Hematopoietic multipotent progenitor cell treated with erythropoietin and hydrocortisone succinate and interleukin-3 and kit ligand, for 15 days (in vitro differentiated cells): Measurements from ENCODE around the gene KANK2.

ENCODE experiments used
- DNase-seq: peaks from one replicate; pipeline ENCODE4 v3.0.0-alpha.2; 2015; ENCODE audit warnings: low spot score

Gene KANK2

DNA sequence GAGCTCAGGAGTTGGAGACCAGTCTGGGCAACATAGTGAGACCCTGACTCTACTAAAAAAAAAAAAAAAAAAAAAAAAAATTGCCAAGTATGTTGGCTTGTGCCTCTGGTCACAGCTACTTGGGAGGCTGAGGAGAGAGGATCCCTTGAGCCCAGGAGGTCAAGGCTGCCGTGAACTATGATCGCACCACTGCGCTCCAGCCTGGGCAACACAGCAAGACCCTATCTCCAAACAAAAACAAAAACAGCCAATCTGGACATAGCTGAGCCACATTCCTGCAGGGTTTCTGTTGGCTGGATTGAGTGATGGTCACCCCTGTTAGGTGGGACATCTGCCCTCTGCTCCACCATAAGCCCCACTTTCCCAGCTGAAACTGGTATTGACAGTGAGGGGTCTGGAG, 28.5 kb upstream of the KANK2 start:
- no peak for DNase-seq

DNA sequence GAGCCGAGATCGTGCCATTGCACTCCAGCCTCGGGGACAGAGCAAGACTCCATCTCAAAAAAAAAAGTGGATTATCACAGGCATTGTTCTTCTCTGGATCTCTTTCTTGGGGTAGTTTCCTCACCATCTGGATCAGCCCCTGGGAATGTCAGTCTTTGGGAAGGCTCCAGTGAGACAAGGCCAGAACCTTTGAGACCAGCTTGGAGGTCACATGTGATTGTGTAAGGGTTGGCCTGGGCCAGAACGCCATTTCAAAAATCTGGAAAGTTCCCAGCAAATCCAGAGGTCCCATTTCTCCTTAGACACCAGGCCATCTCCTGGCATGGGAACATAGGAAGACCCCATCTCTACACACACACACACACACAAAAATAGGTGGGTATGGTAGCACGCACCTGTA, 27.8 kb upstream of the KANK2 start:
- DNase-seq = no peak

DNA sequence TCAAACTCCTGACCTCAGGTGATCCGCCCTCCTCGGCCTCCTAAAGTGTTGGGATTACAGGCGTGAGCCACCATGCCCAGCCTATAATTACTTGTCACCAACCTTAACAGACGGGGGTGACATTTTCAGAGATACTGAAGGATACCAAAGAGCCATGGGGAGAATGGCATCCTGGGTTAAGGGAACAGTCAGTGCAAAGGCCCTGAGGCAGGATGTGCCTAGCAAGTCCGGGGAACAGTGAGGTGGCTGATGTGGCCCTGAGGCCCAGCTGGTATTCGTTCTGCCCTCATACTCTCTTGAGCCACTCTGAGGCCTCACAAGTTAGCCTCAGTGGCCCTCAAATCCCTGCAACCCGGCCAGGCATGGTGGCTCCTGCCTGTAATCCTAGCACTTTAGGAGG, 27.1 kb upstream of the KANK2 start:
- DNase-seq = no peak

DNA sequence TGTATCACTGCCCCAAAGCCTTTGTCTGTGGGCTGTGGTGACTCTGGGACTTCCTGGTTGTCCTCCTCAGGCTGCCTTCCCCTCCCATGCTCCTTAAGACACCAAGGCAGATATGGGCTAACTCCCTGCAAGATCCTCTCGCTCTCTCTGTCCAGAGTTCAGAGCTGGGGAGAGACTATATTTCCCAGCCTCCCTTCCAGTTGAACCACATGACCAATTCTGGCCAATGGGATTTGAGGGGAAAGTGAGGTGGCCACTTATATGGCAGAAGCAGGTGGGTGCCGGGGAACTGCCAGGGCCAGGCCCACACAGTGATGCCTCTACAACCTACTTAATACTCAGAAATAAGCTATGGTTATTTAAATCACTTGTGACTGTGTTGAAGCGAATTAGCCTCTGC, 25.9 kb upstream of the KANK2 start:
- no peak for DNase-seq

DNA sequence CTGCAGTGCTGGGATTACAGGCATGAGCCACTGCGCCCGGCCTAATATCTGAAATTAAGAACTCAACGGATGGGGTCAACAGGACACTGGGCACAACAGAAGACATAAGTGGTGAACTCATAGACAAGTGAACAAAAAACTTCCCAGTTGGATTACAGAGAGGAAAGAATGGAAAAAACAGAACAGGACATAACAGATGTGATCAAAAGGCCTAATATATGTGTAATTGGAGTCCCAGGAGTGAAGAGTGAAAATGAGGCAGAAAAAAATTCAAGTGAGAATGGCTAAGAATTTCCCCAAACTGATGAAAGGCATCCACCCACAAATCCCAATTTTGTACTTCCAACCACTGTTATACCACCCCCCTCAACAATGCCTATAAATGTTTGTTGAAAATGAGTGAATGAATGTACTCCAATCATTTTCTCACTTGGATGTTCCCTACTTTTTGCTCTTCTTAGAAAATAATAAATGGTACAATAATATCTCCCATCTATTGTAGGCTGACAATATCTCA, 23.8 kb upstream of the KANK2 start:
- no peak for DNase-seq

DNA sequence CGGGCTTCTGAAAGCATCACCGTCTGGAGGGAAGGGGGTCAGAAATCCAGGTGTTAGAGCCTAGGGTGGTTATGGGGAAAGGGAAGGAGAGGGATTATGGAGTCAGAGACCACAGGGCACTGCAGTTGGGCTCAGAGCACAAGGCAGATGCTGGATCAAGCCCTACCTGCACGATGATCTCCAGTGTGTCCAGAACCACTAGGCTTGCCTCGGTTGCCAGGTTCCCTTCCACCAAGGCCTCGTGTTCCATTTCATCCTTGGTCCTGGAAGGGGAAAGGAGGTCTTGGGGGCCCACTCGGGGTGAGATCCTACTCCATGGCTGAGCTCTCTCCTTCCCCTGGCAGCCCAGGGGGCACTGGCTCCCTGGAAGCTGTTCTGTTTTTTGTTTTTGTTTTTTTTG, 17.0 kb upstream of the KANK2 start:
- DNase-seq = no peak

DNA sequence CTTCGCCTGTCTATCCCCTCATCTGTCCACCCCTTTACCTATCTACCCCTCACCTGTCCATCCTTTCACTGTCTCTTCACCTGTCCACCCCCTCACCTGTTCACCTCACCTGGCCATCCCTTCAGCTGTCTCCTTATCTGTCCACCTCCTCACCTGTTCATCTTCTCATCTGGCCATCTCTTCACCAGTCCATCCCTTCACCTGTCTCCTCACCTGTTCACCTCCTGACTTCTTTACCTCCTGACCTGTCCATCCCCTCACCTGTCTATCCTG, 13.2 kb upstream of the KANK2 start:
- DNase-seq = no peak

DNA sequence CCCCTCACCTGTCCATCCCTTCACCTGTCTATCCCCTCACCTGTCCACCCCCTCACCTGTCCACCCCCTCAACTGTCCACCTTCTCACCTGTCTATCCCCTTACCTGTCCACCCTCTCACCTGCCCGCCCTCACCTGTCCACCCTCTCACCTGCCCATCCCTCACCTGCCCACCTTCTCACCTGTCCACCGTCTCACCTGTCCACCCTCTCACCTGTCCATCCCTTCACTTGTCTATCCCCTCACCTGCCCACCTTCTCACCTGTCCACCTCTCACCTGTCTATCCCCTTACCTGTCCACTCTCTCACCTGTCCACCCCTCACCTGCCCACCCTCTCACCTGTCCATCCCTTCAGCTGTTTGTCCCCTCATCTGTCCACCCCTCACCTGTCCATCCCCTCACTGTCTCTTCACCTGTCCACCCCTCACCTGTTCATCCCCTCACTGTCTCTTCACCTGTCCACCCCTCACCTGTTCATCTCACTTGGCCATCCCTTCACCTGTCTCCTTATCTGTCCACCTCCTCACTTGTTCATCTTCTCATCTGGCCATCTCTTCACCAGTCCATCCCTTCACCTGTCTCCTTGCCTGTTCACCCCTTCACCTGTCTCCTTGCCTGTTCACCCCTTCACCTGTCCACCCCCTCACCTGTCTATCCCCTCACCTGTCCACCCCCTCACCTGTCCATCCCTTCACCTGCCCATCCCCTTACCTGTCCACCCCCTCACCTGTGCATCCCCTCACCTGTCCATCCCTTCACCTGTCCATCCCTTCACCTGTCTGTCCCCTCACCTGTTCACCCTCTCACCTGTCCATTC, 12.7 kb upstream of the KANK2 start:
- DNase-seq = no peak

DNA sequence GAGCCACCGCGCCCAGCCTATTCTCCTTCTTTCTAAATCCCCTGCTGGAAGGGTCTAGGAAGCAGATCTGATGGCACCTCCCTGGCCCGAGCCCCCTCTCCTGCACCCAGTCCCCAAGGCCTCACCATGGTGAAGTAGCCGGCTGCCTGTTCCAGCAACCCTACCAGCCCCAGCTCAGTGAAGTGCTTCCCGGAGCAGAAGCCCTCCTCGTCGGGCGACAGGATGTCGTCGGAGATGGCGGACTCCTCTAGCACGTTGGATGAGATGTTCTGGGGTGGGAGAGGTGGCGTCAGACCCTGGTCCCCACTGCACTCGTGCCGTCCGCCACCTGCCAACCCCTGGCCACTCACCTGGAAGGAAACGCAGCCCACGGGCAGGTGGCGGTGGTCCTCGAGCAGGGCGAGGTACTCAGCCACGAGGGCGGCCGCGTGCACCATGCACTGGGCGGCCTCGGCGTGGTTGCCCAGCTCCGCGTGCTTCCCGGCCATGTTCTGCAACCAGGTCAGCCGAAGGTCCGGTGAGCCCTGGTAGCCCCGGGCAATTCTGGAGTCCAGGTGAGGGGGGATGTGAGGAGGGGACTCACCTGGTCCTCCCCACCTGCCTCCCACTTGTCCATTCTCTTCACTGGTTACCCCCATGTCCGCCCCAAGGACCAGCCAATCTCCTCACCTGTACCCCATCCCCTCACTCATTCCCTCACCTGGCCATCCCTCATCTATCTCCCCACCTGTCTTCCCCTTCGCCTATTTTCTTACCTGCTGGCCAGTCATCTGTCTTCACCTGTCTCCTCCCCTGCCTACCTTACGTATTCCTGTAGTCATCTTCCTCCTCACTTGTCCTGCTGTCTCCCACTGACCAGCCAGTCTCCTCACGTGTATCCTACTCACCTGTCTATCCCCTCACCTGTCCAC, 11.5 kb upstream of the KANK2 start:
- DNase-seq = no peak

DNA sequence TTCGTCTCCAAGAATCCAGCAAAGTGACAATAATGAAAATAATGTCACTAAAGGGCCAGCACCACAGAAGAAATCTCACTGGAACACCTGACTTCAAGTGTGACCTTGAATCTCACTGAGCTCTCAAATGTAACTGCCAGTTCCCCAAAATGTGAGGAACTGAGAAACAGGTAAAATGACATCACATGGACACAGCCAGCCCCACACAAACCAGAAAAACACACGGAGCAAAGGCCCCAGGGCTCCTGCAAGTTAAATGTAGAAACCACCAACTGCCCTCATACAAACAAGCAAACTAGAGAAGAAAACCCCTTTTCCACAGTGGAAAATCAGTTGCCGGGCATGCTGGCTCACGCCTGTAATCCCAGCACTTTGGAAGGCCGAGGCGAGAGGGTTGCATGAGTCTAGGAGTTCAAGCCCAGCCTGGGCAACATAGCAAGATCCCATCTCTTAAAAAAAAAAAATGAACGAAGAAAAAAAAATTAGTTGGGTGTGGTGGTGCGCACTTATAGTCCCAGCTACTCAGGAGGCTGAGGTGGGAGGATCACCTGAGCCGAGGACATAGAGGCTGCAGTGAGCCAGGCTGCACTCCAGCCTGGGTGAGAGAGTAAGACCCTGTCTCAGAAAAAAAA, 8.7 kb upstream of the KANK2 start:
- no peak for DNase-seq

DNA sequence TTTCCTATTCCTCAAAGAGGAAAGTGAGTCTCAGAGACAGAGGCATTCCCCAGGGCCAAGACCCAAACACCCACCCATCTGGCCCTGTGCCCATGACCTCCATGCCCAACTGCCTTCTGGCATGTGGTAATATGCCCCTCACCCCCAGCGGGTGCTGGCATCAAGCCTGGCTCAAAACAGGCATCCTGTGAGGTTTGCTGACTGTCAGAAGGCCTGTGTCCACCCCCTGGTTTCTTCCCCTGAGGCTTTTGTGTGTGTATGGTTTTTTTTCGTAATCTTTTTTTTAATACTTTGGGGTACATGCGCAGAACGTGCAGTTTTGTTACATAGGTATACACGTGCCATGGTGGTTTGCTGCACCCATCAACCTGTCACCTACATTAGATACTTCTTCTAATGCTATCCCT, 7.6 kb upstream of the KANK2 start:
- no peak for DNase-seq

DNA sequence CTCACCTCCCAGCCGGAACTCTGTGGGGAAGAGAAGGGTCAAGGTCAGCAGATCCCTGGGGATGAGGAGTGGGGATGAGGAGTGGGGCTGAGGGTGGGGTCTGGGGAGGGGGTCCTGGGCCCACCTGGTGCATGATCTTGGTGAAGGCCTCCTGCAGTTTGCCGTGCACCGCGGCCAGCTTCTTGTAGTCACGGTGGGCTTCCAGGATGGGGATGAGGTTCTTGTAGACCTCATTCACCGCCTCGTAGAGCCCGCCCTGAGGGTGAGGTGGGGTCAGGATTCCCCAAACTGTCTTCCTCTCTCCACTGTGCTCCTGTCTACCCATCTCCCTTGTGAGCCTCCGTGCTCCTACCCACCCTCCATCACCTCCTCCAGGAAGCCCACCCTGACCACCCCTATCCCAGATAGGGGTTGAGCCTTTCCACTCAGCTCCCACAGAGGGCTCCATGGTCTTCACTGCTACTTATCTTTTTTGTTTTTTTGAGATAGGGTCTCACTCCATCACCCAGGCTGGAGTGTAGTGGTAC, 6.8 kb upstream of the KANK2 start:
- no peak for DNase-seq

DNA sequence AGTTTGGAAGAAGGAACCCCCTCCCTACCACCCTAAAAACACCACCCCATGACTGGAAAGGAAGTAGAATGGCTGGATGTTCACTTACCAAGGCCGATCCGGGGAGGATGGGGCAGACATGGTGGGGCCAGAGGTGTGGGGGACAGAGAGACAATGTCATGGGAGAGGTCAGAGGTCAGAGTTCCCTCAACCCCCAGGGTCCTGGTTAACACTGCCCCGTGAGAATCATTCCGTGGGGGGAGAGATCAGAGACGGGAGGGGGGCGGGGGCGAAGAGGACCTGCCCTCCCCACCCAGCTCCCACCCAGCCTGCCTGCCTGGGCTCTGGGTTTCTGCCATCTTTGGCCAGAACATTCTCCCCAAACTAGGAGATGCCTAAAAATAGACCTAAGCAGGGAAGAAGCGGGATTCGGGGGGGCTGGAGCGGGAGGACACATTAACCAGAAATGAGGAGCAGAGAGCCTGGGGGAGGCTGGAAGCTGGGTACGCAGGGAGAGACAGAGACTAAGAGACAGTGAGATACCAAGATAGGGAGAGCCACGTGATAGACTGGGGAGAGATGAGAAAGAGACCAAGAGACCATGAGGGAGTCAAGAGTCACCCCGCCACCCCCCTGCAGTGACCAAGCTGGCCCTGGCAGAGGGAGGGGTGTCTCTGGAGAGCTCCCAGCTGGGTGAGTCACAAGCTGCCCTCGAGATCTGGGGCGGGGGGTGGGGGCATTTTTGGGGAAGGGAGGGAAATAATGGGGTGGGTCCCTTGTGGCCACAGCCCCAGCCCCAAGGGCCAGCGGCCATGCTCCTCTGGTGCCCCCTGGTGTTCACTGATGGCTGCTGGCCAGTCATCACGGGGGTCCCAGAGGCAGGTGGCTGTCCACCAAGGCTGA, 6.1 kb upstream of the KANK2 start:
- peak; percentile 64 for DNase-seq

DNA sequence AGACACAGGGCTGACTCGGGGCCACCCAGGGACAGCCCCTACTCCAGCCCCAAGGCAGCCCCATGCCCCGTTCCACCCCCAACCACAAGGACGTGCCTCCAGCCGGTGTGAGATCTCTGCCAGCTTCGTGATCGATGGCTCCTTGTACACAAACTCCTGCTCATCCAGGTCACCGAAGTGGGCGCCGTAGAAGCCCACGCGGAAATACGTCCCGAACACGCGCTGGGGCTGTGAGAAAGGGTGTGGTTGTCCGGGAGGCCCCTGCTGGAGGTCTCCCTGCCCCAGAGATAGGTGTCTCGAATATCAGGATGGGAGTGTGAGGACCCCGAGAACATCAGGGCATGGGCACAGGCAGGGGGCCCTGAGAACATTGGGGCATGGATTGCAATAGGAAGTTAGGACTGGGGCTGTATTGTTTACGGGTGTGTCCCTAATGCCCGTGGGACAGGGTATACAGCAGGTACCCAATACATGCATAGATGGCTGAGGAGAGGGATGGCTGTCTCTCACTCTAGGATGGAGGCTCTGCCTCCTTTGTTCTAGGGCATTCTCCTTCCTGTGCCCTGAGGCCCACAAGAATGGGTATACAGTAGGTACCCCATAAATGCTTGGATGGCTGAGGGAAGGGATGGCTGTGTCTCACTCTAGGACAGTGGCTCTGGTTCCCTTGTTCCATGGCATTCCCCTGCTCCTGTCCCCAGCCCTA, 5.3 kb upstream of the KANK2 start:
- DNase-seq = no peak

DNA sequence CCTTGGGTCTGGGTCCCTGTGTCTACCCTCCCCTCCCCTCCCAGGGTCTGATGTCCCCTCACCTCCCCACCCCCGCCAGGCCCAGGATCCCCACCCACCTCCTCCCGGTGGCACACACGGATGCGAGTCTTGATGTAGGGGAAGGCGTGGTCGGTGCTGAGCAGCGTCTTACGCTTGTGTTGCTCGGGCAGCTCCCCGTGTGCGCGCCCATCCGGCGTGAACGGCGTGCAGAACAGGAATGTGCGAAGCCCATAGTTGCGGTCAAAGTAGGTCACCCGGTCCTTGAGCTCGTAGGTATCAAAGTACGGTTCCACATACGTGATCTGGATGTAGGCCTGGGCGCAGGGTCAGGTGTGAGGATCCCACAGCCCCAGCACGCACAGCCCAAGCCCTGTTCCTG, 4.4 kb upstream of the KANK2 start:
- DNase-seq = no peak

DNA sequence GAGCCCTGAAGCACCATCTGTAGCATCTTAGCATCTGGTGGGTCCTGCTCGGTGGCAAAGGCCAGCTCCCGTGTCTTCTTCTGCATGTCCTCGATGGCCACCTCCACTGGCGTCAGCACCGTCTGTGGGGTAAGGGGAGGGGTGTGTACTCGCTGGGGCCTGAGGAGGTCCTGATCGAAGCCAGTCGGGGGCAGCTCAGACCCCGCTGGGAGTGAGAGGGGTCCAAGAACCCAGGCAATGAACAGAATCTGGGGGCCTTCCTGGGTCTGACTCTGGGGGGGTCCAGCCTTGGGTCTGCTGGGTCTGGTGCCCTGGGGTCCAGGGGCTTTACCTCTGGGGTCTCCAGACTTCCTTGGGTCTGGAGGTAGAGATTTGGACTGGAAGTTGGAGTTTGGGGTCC, 3.6 kb upstream of the KANK2 start:
- DNase-seq = no peak

DNA sequence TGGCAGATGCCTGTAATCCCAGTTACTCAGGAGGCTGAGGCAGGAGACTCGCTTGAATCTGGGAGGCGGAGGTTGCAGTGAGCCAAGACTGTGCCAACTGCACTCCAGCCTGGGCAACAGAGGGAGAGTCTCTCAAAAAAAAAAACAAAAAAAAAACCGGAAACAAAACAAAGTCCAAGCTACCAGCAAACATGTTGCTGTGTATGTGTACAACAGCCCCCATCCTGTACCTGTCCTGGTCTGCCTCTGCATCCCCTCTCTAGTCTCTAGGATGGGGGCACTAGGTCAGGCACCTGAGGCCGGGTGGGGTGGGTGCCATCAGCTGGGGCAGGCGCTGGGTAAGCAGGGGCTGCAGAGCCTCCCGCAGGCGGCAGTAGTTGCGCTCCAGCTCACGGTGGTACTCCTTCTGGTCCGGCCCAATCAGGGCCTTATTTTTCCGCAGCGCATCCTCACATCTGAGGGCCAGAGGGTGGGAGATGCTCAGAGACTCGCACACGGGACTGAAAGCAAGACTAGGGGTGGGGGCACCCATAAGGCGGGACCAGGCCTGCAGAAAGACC, 2.8 kb upstream of the KANK2 start:
- no peak for DNase-seq

DNA sequence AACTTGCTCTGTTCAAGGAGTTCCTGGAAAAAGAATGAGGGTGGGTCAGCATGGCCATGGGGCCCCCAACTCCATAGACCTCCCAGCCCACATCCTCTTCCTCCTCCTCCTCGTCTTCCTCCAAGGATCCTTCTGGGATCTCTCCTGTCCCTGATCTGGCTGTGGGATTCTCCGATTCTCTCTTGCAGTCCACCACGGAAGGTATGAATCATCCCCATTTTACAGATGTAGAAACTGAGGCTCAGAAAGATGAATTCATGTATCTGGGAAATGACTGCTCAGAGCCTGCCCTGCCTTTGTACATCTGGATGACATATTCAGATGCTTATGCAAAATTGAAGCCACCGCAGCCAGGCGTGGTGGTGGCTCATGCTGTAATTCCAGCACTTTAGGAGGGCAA, 2.2 kb upstream of the KANK2 start:
- no peak for DNase-seq

DNA sequence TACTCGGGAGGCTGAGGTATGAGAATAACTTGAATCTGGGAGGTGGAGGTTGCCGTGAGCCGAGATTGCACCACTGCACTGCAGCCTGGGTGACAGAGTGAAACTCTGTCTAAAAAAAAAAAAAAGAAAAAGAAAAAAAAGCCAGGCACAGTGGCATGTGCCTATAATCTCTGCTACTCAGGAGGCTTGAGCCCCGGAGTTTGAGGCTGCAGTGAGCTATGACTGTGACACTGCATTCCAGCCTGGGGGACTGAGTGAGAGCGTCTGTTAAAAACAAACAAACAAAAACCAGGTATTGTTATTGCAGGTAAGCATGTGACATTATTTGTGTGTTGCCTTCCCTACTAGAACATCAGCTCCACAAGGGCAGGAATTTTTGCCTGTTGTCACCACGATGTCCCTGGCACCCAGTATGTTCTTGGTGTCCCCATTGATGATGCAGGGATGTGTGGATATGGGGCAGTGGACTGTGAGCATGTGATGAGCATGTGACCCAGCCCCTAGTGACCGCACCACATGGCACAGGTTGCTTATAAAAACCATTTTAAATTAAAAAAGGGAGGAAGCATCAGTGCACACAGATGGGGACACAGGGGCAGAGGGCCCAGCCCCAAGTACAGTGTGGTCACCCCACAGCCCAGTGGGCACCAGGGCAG, 1.6 kb upstream of the KANK2 start:
- no peak for DNase-seq

DNA sequence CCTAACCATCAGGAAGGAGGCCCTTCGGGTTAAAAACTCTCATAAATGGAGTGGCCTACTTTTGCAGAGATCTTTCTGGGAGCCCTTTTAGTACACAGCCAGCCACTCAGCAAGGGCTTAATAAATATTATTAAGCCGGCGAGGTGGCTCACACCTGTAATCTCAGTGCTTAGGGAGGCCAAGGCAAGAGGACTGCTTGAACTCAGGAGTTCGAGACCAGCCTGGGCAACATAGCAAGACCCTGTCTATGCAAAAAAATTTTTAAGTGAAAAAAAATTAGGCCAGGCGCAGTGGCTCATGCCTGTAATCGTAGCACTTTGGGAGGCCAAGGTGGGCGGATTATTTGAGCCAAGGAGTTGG, 810 bp upstream of the KANK2 start:
- no peak for DNase-seq
